Airway epithelial cell (primary cell): ENCODE results near the gene HTATSF1. TPM values are rescaled to one million over a fixed set of nuclear protein-coding genes. Genes with fewer than 3 reads are reported as not detected.

Experiments
- total RNA-seq: library from RNA; depleted of rRNA; stranded (reverse); fragments of >200 nt; gene quantifications from 2 replicates; pipeline ENCODE4 v1.2.3, GENCODE V29; 2015

The HTATSF1 gene
- total RNA-seq, result 29.4 and 35.0 TPM in 2 replicates

GRCh38 chrX:136497556-136498052, at the start of gene HTATSF1:
HTATSF1 (plus strand) TSS chrX:136497592; CDS start chrX:136497685, 93 bp downstream.

GRCh38 chrX:136487647-136488046, 9.7 kb upstream of the HTATSF1 start, which contains the start of gene BRS3:
BRS3 (plus strand) TSS chrX:136487947; CDS start chrX:136488115, 168 bp downstream.

GRCh38 chrX:136531951-136532350, 34.6 kb downstream of the HTATSF1 start, which contains the start of gene VGLL1:
VGLL1 (plus strand) TSS chrX:136532215; CDS start chrX:136536021, 3,806 bp downstream.

Other genes with a start within 250 kb of the HTATSF1 start
- gene MAP7D3, start 246.2 kb upstream of the HTATSF1 start, total RNA-seq, result 4.7 and 9.0 TPM in 2 replicates
- gene ADGRG4, start 196.6 kb upstream of the HTATSF1 start, total RNA-seq, result not detected in 2 replicates
- gene BRS3, start 9.6 kb upstream of the HTATSF1 start, total RNA-seq, result not detected in 2 replicates
- gene VGLL1, start 34.6 kb downstream of the HTATSF1 start, total RNA-seq, result 6.8 and 10.7 TPM in 2 replicates
- not detected in 2 replicates for gene CD40LG, start 150.6 kb downstream of the HTATSF1 start, total RNA-seq